K562 treated with DMSO at 1 percent for 48 hours (cell line): ENCODE measurements around the gene ZRANB3. TPM values are rescaled to one million over a fixed set of nuclear protein-coding genes. Genes with fewer than 3 reads are reported as not detected.

Experiments used
- total RNA-seq: library from RNA; unstranded; fragments of 300-600 nt; gene quantifications from 2 replicates; pipeline ENCODE4 v1.2.3, GENCODE V29; 2022; ENCODE audit warnings: low replicate concordance; ENCODE audit errors: extremely low read depth

ZRANB3 gene
- not detected in 2 replicates for total RNA-seq

DNA sequence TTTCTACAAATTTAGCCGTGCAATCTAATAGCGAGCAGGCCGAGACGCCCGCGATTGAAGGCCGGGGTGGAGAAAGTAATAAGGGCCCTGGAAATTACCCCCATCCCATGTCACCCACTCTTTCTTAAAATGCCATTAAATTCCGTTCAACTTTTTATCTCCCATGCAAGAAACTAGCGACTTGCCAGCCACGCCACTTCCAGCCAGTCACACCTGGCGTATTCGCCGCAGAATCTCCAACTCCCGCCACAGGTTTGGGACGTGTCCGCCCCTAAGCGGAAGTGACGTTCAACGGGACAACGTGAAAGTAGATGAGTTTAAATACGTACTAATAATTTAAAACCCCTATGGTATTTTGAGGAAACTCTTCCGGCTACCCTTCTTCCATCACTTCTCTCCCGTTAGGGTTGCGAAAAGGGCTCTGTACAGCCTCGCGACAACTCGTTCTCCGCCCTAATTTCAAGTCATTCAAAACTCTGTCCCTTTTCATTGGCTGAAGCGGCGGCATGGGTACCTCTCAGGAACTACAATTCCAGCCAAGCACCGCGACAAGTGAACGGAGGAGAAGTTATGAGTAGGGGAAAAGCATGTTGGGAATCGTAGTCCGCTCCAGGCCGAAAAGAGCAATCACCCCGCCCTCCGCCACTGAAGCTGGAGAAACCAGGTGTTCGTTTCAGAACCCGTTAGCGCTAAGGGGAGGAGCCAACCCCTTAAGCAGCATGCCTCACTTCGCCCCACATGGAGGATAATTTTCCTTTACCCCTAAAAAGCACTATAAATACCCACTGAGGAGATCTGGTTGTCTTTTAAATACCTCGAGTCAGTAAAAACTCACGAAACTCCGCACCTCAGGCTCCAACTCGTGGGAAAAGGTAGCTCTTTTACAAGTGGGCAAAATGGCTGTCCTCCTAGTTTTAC lies at the start of gene ZRANB3:
Gene ZRANB3, minus strand, starts transcription at position 906 of the 918 bp plus-strand sequence.

DNA sequence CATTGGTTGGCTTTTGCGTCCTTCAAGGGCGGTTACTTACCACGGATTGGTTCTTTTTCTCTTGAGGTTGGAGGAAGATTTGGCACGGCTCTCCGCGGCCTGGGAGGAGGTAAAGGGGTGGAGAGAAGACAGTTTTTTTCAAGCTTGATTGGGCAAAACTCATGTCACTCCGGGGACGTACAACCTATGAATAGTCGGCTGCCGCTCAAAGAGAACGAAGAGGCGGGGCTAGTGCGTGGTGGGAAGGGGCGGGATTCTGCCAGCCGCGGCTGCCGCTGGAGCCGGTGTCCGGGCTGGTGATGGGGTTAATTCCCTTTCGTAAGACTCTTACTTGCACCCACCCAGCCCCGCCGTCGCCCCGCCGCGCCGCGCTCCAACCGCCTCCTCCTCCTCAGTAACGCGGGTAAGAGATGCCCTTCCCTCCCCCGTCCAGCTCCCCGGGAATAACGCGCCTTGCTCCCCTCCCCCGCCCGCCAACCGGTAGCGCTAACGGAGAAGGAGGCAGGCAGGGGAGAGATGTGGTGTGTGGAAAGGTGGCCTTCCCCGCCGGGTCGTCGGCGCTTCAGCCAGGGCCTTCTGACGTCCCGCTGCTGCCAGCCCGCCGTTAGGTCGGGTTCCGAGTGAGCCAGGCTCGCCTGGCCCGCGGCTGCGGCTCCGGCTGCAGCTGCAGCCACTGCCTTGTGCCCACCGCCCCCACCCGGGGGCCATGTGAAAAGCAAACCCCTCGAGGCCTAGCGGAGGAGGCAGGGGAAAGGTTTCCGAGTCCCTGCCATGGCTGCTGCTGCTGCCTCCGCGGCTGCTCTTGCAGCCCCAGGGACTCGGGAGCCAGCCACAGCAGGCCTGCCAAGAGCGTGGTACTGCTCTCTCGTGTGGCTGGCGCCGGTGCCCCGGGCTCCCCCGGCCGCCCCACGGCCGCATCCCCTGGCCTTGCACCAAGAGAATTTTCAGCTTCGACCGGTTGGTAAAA lies 496 bp upstream of the ZRANB3 start, which contains the start of gene R3HDM1:
Gene R3HDM1, plus strand, starts transcription at position 254 of the 967 bp plus-strand sequence. CDS start 73,362 bp downstream, outside the sequence.

Other genes starting within 250 kb of the ZRANB3 start
- gene R3HDM1, start 266 bp upstream of the ZRANB3 start, total RNA-seq: not detected in 2 replicates
- gene UBXN4, start 210.6 kb upstream of the ZRANB3 start, total RNA-seq: not detected in 2 replicates